ENCODE data around the gene TTC7B. TPM values are rescaled to one million over a fixed set of nuclear protein-coding genes. Genes with fewer than 3 reads are reported as not detected.

TTC7B gene
- total and polyA plus RNA-seq, 12 donors: 10.0 to 58.4 (median 24.7) TPM

DNA sequence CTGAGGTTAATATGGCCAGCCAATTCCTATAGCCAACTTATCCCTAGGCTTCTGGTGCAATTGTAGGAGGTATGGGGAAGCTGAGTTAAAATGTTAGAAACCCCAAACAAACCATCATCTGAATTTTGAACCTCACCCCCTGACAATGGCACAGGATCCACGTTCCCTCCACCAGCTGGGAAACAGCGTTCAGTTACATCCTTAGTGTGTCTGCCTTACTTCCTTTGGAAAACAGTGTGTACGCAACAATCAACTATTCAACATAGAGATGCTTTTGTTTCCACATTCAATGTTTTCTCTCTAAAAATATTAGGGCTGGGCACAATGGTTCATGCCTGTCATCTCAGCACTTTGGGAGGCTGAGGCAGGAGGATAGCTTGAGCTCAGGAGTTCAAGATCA, 203.4 kb downstream of the TTC7B start:
- peak in 1 of 7 donors; percentile 33 for DNase-seq
- Histone ChIP-seq H3K27me3 (no peaks in the 10 kb centered on the region), H3K27ac (peak overlapping the region in 1 of 5 donors; percentile 24), H3K36me3 (replicated peaks in 1 of 2) (no peaks in the 10 kb centered on the region), H3K4me1 (replicated peaks in 1 of 2) (peaks cover 0 to 11% of the 10 kb centered on the region in 2 donors), H3K9me3 (replicated peaks in 1 of 3) (no peaks in the 10 kb centered on the region), H3K4me3 (no peak overlapping the region)
- intact Hi-C loops (cut with DNase I): no loop called here
- WGBS, 4 donors: 86 to 96% (median 91%) methylated on average over 3 of the region's 3 CpGs
- TF ChIP-seq, protein P1, sequence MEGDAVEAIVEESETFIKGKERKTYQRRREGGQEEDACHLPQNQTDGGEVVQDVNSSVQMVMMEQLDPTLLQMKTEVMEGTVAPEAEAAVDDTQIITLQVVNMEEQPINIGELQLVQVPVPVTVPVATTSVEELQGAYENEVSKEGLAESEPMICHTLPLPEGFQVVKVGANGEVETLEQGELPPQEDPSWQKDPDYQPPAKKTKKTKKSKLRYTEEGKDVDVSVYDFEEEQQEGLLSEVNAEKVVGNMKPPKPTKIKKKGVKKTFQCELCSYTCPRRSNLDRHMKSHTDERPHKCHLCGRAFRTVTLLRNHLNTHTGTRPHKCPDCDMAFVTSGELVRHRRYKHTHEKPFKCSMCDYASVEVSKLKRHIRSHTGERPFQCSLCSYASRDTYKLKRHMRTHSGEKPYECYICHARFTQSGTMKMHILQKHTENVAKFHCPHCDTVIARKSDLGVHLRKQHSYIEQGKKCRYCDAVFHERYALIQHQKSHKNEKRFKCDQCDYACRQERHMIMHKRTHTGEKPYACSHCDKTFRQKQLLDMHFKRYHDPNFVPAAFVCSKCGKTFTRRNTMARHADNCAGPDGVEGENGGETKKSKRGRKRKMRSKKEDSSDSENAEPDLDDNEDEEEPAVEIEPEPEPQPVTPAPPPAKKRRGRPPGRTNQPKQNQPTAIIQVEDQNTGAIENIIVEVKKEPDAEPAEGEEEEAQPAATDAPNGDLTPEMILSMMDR (IDR thresholded peaks at IDR 0.05): no peak

DNA sequence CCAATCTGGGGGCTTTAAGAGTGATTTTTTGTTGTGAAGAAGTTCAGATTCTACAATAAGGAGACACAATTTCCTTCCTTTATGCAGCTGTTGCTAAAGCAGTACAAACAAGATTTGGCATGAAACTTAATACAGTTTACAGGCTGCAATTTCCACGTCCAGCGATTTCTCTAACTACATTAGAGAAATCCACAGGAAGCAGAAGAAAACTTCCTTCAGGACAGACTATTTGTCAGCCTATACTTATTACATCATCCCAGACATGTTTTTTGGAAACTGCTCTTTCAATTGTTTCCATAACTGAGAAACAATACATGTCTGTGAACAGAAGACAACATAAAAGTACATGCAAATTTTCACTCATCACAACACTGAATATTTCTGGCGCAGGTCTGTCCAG, 204.3 kb downstream of the TTC7B start:
- Histone ChIP-seq H3K36me3 (replicated peaks in 1 of 2) (no peaks in the 10 kb centered on the region), H3K4me1 (replicated peaks in 1 of 2) (peaks cover 0 to 11% of the 10 kb centered on the region in 2 donors), H3K27me3 (no peaks in the 10 kb centered on the region), H3K4me3 (no peak overlapping the region), H3K27ac (peak overlapping the region in 1 of 5 donors; percentile 3), H3K9me3 (replicated peaks in 1 of 3) (no peaks in the 10 kb centered on the region)
- WGBS, 4 donors: 60 to 76% (median 68%) methylated on average over 3 of the region's 3 CpGs
- DNase-seq: no peak
- no peak for TF ChIP-seq POLR2A (IDR thresholded peaks at IDR 0.05)
- TF ChIP-seq, protein P1 (IDR thresholded peaks at IDR 0.05): no peak
- intact Hi-C loops (cut with DNase I): no loop called here

DNA sequence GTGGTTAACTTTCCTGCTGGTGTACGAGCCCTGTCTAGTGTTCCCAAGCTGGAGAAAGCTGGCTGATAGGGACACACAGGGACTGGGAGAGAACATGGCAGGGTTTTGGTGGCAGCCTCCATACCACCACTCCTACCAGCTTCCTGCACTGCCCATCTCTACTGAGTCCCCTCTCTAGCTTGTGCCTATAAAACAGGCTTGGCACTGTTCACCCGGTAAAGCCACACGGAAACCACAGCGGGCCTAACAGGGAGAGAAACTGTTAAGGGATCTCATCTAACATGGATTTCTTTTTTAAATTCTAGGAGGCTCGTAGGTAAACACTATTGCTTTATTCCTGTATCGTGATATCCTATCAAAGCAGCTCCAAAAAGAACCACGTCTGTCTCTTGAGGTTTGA, 204.7 kb downstream of the TTC7B start:
- H3K27ac ChIP-seq: peak overlapping the region in 1 of 5 donors; percentile 8
- H3K9me3 ChIP-seq (replicated peaks in 1 of 3): no peaks in the 10 kb centered on the region
- peak in 1 of 7 donors; percentile 23 for DNase-seq
- H3K4me3 ChIP-seq: no peak overlapping the region
- TF ChIP-seq, protein P1 (IDR thresholded peaks at IDR 0.05): no peak
- no peak for TF ChIP-seq POLR2A (IDR thresholded peaks at IDR 0.05)
- intact Hi-C loops (cut with DNase I): no loop called here
- H3K36me3 ChIP-seq (replicated peaks in 1 of 2): no peaks in the 10 kb centered on the region
- no peaks in the 10 kb centered on the region for H3K27me3 ChIP-seq
- WGBS, 4 donors: 77 to 82% (median 81%) methylated on average over 7 of the region's 7 CpGs
- H3K4me1 ChIP-seq (replicated peaks in 1 of 2): peaks cover 0 to 11% of the 10 kb centered on the region in 2 donors

DNA sequence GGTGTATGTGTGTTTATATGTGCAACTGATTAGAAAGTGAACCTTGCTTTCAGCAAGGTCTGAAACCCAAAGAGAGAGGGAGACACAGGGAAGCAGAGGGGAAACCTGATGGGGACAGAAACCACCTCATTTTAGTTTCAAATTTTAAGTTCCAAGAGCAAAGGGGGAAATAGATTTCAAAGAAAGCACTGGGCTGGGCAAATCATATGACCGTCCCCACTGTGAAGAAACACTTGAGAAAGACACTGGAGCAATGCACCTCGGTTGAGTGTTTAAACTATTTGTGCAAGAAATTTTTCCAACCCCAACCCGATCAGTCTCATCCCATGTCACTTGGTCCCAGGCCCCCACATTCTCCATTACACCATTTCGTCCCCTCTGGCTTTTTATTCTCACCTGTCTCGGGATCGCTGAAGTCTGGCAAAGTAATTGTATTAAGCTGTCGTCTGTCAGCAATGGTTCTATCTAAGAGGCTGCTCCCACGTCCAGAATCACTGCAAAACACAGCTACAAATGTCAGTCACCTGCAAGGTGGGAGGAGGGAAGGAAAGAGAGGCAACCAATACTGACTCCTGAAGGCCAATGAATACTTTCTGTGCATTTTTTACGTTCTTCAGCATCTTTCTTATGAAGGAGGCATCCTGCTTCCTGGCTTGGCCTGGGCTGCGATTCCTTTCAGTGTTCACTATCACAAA, 205.7 kb downstream of the TTC7B start:
- Histone ChIP-seq H3K27ac (no peak overlapping the region), H3K36me3 (replicated peaks in 1 of 2) (no peaks in the 10 kb centered on the region), H3K4me1 (replicated peaks in 1 of 2) (peaks cover 0 to 11% of the 10 kb centered on the region in 2 donors), H3K9me3 (replicated peaks in 1 of 3) (no peaks in the 10 kb centered on the region), H3K27me3 (no peaks in the 10 kb centered on the region), H3K4me3 (no peak overlapping the region)
- intact Hi-C loops (cut with DNase I): no loop called here
- no peak for DNase-seq
- no peak for TF ChIP-seq POLR2A (IDR thresholded peaks at IDR 0.05)
- TF ChIP-seq, protein P1 (IDR thresholded peaks at IDR 0.05): no peak
- 83 to 93% (median 88%) methylated on average over 10 of the region's 10 CpGs for WGBS, 4 donors

Data from adrenal gland (tissue), 12 donors.